Astrocyte (in vitro differentiated cells and primary cell): Measurements from ENCODE around the gene KRT39. TPM values are rescaled to one million over a fixed set of nuclear protein-coding genes. Genes with fewer than 3 reads are reported as not detected.

ENCODE experiments used
- DNase-seq: peaks from one replicate; pipeline ENCODE4 v3.0.0-alpha.2; 2010; ENCODE audit warnings: low read depth
- FAIRE-seq: peaks from 2 replicates; lab custom pipeline; 2011; peaks lifted over from hg19 to GRCh38; lab: Jason Lieb, UNC
- H2AFZ ChIP-seq: 2 replicates; pipeline ENCODE4 v1.6.0; 2012; ENCODE audit warnings: low read depth, low read length, inconsistent platforms
- H3K27ac ChIP-seq: 2 replicates; pipeline ENCODE4 v1.5.1; 2011; ENCODE audit warnings: low read depth, low read length, inconsistent platforms
- H3K27me3 ChIP-seq: 2 replicates; pipeline ENCODE4 v1.6.0; 2011; ENCODE audit warnings: low read length, inconsistent platforms; ENCODE audit not compliant: insufficient read depth
- H3K36me3 ChIP-seq: 2 replicates; pipeline ENCODE4 v1.5.1; 2011; ENCODE audit warnings: low read length, inconsistent platforms; ENCODE audit not compliant: insufficient read depth
- H3K4me1 ChIP-seq: 2 replicates; pipeline ENCODE4 v1.5.1; 2011; ENCODE audit warnings: low read length, inconsistent platforms; ENCODE audit not compliant: insufficient read depth
- H3K4me2 ChIP-seq: 2 replicates; pipeline ENCODE4 v1.6.0; 2012; ENCODE audit warnings: low read length, inconsistent platforms
- H3K4me3 ChIP-seq: 2 replicates; pipeline ENCODE4 v1.5.1; 2011; ENCODE audit warnings: low read depth, mild to moderate bottlenecking, low read length, inconsistent platforms; ENCODE audit not compliant: insufficient read depth
- H3K79me2 ChIP-seq: 2 replicates; pipeline ENCODE4 v1.6.0; 2012; ENCODE audit warnings: mild to moderate bottlenecking, low read length, inconsistent platforms; ENCODE audit not compliant: insufficient read depth
- H3K9ac ChIP-seq: 2 replicates; pipeline ENCODE4 v1.6.0; 2012; ENCODE audit warnings: mild to moderate bottlenecking, low read length, inconsistent platforms
- H3K9me3 ChIP-seq: 2 replicates; pipeline ENCODE4 v1.5.1; 2012; ENCODE audit warnings: low read depth, mild to moderate bottlenecking, low read length, inconsistent platforms; ENCODE audit not compliant: insufficient read depth
- H4K20me1 ChIP-seq: 2 replicates; pipeline ENCODE4 v1.6.0; 2012; ENCODE audit warnings: low read length, inconsistent platforms; ENCODE audit not compliant: insufficient read depth
- H3K27ac Mint-ChIP-seq: one replicate; pipeline ENCODE4 v1.8.0; 2021; ENCODE audit warnings: mild to moderate bottlenecking, mixed read lengths; ENCODE audit not compliant: unreplicated experiment
- H3K27me3 Mint-ChIP-seq: one replicate; pipeline ENCODE4 v1.8.0; 2021; ENCODE audit warnings: low read depth, mixed read lengths; ENCODE audit not compliant: unreplicated experiment
- H3K36me3 Mint-ChIP-seq: one replicate; pipeline ENCODE4 v1.8.0; 2021; ENCODE audit warnings: low read depth, mixed read lengths; ENCODE audit not compliant: unreplicated experiment
- H3K4me1 Mint-ChIP-seq: one replicate; pipeline ENCODE4 v1.8.0; 2021; ENCODE audit warnings: low read depth, mixed read lengths; ENCODE audit not compliant: unreplicated experiment
- H3K4me3 Mint-ChIP-seq: one replicate; pipeline ENCODE4 v1.8.0; 2021; ENCODE audit warnings: mild to moderate bottlenecking, moderate library complexity, mixed read lengths; ENCODE audit not compliant: unreplicated experiment
- H3K9me3 Mint-ChIP-seq: one replicate; pipeline ENCODE4 v1.8.0; 2021; ENCODE audit warnings: mild to moderate bottlenecking, mixed read lengths; ENCODE audit not compliant: unreplicated experiment
- CTCF ChIP-seq: IDR thresholded peaks from 2 replicates; pipeline ENCODE4 v1.5.1; 2011; ENCODE audit warnings: low read depth, mild to moderate bottlenecking, inconsistent platforms, low read length, moderate library complexity; ENCODE audit not compliant: insufficient read depth
- EZH2 ChIP-seq: IDR thresholded peaks from 2 replicates; pipeline ENCODE4 v1.6.1; 2012; ENCODE audit warnings: mild to moderate bottlenecking, low read length, inconsistent platforms; ENCODE audit not compliant: insufficient read depth
- total RNA-seq: library from RNA; stranded (reverse); gene quantifications from 2 replicates; pipeline ENCODE4 v1.2.1, GENCODE V29; 2021

The KRT39 gene
- total RNA-seq, 1 donor from 2014 or later = not detected

- Mint-ChIP-seq H3K4me3 (no peak overlapping the region), H3K27ac (no peak overlapping the region), H3K27me3 (peaks cover 2% of the 10 kb centered on the region), H3K9me3 (no peaks in the 10 kb centered on the region), H3K4me1 (no peaks in the 10 kb centered on the region), H3K36me3 (no peaks in the 10 kb centered on the region)
- Histone ChIP-seq H3K79me2 (no peaks in the 10 kb centered on the region), H3K36me3 (no peaks in the 10 kb centered on the region), H3K4me3 (no peak overlapping the region), H4K20me1 (no peaks in the 10 kb centered on the region), H3K9me3 (no peaks in the 10 kb centered on the region), H3K4me2 (no peak overlapping the region), H3K4me1 (no peaks in the 10 kb centered on the region), H3K27ac (no peak overlapping the region), H2AFZ (no peak overlapping the region), H3K9ac (no peak overlapping the region), H3K27me3 (no peaks in the 10 kb centered on the region)
- no peak for TF ChIP-seq EZH2
- TF ChIP-seq CTCF = no peak
- DNase-seq (no peak), FAIRE-seq (no peak)
Measured at GRCh38 chr17:41009936-41010335, 43.2 kb upstream of the KRT39 start.

- H2AFZ ChIP-seq = no peak overlapping the region
- no peaks in the 10 kb centered on the region for H4K20me1 ChIP-seq
- Mint-ChIP-seq H3K4me1 (no peaks in the 10 kb centered on the region), H3K4me3 (no peak overlapping the region), H3K27ac (no peak overlapping the region), H3K9me3 (no peaks in the 10 kb centered on the region), H3K27me3 (peaks cover 2% of the 10 kb centered on the region), H3K36me3 (no peaks in the 10 kb centered on the region)
- no peaks in the 10 kb centered on the region for H3K27me3 ChIP-seq
- H3K27ac ChIP-seq = no peak overlapping the region
- DNase-seq (no peak), FAIRE-seq (peak; percentile 26)
- no peaks in the 10 kb centered on the region for H3K9me3 ChIP-seq
- no peak overlapping the region for H3K4me3 ChIP-seq
- no peaks in the 10 kb centered on the region for H3K79me2 ChIP-seq
- H3K9ac ChIP-seq = no peak overlapping the region
- H3K4me2 ChIP-seq = no peak overlapping the region
- TF ChIP-seq EZH2 (no peak), CTCF (no peak)
- no peaks in the 10 kb centered on the region for H3K36me3 ChIP-seq
- H3K4me1 ChIP-seq = no peaks in the 10 kb centered on the region
Measured at GRCh38 chr17:41009301-41009760, 42.6 kb upstream of the KRT39 start.

GRCh38 chr17:41008811-41009210 lies 42.1 kb upstream of the KRT39 start, which contains the start of gene KRTAP3-1:
Gene KRTAP3-1, minus strand, starts transcription at chr17:41009128. Its CDS starts 54 bp downstream, at chr17:41009074.
- Mint-ChIP-seq H3K27me3 (peaks cover 2% of the 10 kb centered on the region), H3K36me3 (no peaks in the 10 kb centered on the region), H3K9me3 (no peaks in the 10 kb centered on the region), H3K4me3 (no peak within 1 kb of the TSS), H3K27ac (no peak within 1 kb of the TSS), H3K4me1 (no peaks in the 10 kb centered on the region)
- DNase-seq (no peak), FAIRE-seq (no peak)
- H3K4me2 ChIP-seq = no peak within 1 kb of the TSS
- no peaks in the 10 kb centered on the region for H3K4me1 ChIP-seq
- TF ChIP-seq CTCF = no peak
- TF ChIP-seq EZH2 = no peak
- H3K36me3 ChIP-seq = no peaks in the 10 kb centered on the region
- no peaks in the 10 kb centered on the region for H3K9me3 ChIP-seq
- no peak within 1 kb of the TSS for H3K9ac ChIP-seq
- no peaks in the 10 kb centered on the region for H4K20me1 ChIP-seq
- no peak within 1 kb of the TSS for H2AFZ ChIP-seq
- no peaks in the 10 kb centered on the region for H3K79me2 ChIP-seq
- H3K27ac ChIP-seq = no peak within 1 kb of the TSS
- H3K4me3 ChIP-seq = no peak within 1 kb of the TSS
- H3K27me3 ChIP-seq = no peaks in the 10 kb centered on the region
